ENCODE results near the gene NAAA. TPM values are rescaled to one million over a fixed set of nuclear protein-coding genes. Genes with fewer than 3 reads are reported as not detected.

Gene NAAA
- total and polyA plus RNA-seq, 2 of the 13 experiments (the other 11 are each of a cell fraction or from before 2014, with no cell fraction given), result 22.4 to 24.6 TPM

GRCh38 chr4:75968084-75968483 lies 27.3 kb upstream of the NAAA start:
- no TSS peak for BruUV-seq (replicated peaks)
- no peak for ATAC-seq

DNA sequence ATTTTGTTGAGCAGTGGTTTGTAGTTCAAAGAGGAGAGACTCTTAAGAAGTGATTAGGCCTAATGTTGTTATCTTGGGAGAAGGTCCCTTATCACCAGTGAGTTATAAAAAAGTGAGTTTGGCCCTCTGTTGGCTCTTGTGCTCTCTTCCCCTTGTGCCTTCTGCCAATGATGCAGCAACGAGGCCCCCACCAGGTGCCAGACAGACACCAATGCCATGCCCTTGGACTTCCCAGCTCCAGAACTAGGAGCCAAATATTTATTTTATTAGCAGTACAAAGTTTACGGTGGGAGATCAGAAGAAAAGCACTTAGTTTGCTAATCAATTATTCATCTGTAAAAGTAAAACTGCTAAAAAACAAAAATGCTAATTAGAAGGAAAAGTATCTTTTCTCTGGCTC lies 22.7 kb upstream of the NAAA start:
- H2AFZ ChIP-seq (ENCODE audit: low read length), result no peak overlapping the region
- BruUV-seq (replicated peaks), result no TSS peak
- no peaks in the 10 kb centered on the region for H3K9me3 ChIP-seq (ENCODE audit: low read length)
- H3K27me3 ChIP-seq (ENCODE audit: control insufficient read depth in 1 of 2, insufficient read depth in 2 of 2, low read length in 2 of 2), result no peaks in the 10 kb centered on the region
- peak; percentile 93 for TF ChIP-seq ZNF564 (CRISPR knock-in tag; IDR thresholded peaks at IDR 0.05)
- no peak for TF ChIP-seq SOX5 (CRISPR knock-in tag; IDR thresholded peaks at IDR 0.05; ENCODE audit: borderline replicate concordance)
- no peak for TF ChIP-seq ELF1 (CRISPR knock-in tag; IDR thresholded peaks at IDR 0.05)
- TF ChIP-seq HMG20A (CRISPR knock-in tag; IDR thresholded peaks at IDR 0.05; ENCODE audit: borderline replicate concordance), result no peak
- TF ChIP-seq HNF1B (CRISPR knock-in tag; IDR thresholded peaks at IDR 0.05), result no peak
- TF ChIP-seq, protein P1, sequence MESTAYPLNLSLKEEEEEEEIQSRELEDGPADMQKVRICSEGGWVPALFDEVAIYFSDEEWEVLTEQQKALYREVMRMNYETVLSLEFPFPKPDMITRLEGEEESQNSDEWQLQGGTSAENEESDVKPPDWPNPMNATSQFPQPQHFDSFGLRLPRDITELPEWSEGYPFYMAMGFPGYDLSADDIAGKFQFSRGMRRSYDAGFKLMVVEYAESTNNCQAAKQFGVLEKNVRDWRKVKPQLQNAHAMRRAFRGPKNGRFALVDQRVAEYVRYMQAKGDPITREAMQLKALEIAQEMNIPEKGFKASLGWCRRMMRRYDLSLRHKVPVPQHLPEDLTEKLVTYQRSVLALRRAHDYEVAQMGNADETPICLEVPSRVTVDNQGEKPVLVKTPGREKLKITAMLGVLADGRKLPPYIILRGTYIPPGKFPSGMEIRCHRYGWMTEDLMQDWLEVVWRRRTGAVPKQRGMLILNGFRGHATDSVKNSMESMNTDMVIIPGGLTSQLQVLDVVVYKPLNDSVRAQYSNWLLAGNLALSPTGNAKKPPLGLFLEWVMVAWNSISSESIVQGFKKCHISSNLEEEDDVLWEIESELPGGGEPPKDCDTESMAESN (CRISPR knock-in tag; conservative IDR thresholded peaks at IDR 0.05), result no peak
- no peak for TF ChIP-seq PTBP1 (IDR thresholded peaks at IDR 0.05; ENCODE audit: low read depth, low read length, poor library complexity, severe bottlenecking)
- TF ChIP-seq ZNF12 (CRISPR knock-in tag; IDR thresholded peaks at IDR 0.05), result no peak
- ChIA-PET POLR2A (no interaction called here), CTCF (ENCODE audit: low intra/inter-chr PET ratio, low total read pairs) (no interaction called here)
- WGBS (ENCODE audit: low lambda C conversion rate), result 89% methylated on average over 1 of the region's 2 CpGs
- H4K20me1 ChIP-seq (ENCODE audit: insufficient read depth, low read length), result no peaks in the 10 kb centered on the region
- H3K4me3 ChIP-seq (replicated peaks in 1 of 3; ENCODE audit: insufficient read depth in 1 of 3, low read depth in 2 of 3, low read length in 3 of 3), result no peak overlapping the region
- DNase-seq (ENCODE audit: low spot score) (no peak), FAIRE-seq (no peak), ATAC-seq (no peak)
- in situ Hi-C loops (cut with HindIII; ENCODE audit: extremely low pct_ligation_motif_present, low pct_unique_long_range_greater_than_20kb), result no loop called here
- H3K79me2 ChIP-seq (ENCODE audit: insufficient read depth, low read length), result no peaks in the 10 kb centered on the region
- H3K4me2 ChIP-seq (ENCODE audit: low read depth, low read length), result no peak overlapping the region
- no peak overlapping the region for H3K27ac ChIP-seq (ENCODE audit: extremely low read length, insufficient read depth, low read length)
- no peaks in the 10 kb centered on the region for H3K4me1 ChIP-seq (ENCODE audit: insufficient read depth, low read length)
- H3K9ac ChIP-seq (ENCODE audit: insufficient read depth, low read depth, low read length), result no peak overlapping the region
- H3K36me3 ChIP-seq (replicated peaks in 1 of 2; ENCODE audit: control insufficient read depth in 1 of 2, insufficient read depth in 2 of 2, low read length in 2 of 2), result peaks cover 17 to 74% of the 10 kb centered on the region in 2 experiments
- intact Hi-C loops (cut with micrococcal nuclease; ENCODE audit: unreplicated experiment), result no loop called here

More at GRCh38 chr4:75968084-75968483, 27.3 kb upstream of the NAAA start:
- Histone ChIP-seq H3K9me3 (ENCODE audit: low read length) (no peaks in the 10 kb centered on the region), H4K20me1 (ENCODE audit: insufficient read depth, low read length) (no peaks in the 10 kb centered on the region), H3K27me3 (ENCODE audit: control insufficient read depth in 1 of 2, insufficient read depth in 2 of 2, low read length in 2 of 2) (no peaks in the 10 kb centered on the region), H3K4me2 (ENCODE audit: low read depth, low read length) (no peak overlapping the region), H2AFZ (ENCODE audit: low read length) (no peak overlapping the region), H3K9ac (ENCODE audit: insufficient read depth, low read depth, low read length) (no peak overlapping the region), H3K79me2 (ENCODE audit: insufficient read depth, low read length) (no peaks in the 10 kb centered on the region), H3K36me3 (replicated peaks in 1 of 2; ENCODE audit: control insufficient read depth in 1 of 2, insufficient read depth in 2 of 2, low read length in 2 of 2) (peaks cover 18 to 87% of the 10 kb centered on the region in 2 experiments), H3K4me1 (ENCODE audit: insufficient read depth, low read length) (no peaks in the 10 kb centered on the region), H3K27ac (ENCODE audit: extremely low read length, insufficient read depth, low read length) (no peak overlapping the region), H3K4me3 (replicated peaks in 1 of 3; ENCODE audit: insufficient read depth in 1 of 3, low read depth in 2 of 3, low read length in 3 of 3) (no peak overlapping the region)
- FAIRE-seq (no peak), DNase-seq (ENCODE audit: low spot score) (no peak)
- in situ Hi-C loops (cut with HindIII; ENCODE audit: extremely low pct_ligation_motif_present, low pct_unique_long_range_greater_than_20kb), result no loop called here
- POLR2A ChIA-PET, result no interaction called here
- CTCF ChIA-PET (ENCODE audit: low intra/inter-chr PET ratio, low total read pairs), result no interaction called here
- intact Hi-C loops (cut with micrococcal nuclease; ENCODE audit: unreplicated experiment), result no loop called here
- TF ChIP-seq MAFF (IDR thresholded peaks at IDR 0.05; ENCODE audit: low read depth, low read length) (0 out of 2 replicates have a peak, but pooled peaks have one; percentile 31), MAFK (conservative IDR thresholded peaks at IDR 0.05 in 1 of 2, IDR thresholded peaks at IDR 0.05 in 1 of 2; ENCODE audit: low read length in 2 of 2) (peak; percentile 56 to 73; a peak in 3 of 4 replicates)
- TF ChIP-seq, protein P2, sequence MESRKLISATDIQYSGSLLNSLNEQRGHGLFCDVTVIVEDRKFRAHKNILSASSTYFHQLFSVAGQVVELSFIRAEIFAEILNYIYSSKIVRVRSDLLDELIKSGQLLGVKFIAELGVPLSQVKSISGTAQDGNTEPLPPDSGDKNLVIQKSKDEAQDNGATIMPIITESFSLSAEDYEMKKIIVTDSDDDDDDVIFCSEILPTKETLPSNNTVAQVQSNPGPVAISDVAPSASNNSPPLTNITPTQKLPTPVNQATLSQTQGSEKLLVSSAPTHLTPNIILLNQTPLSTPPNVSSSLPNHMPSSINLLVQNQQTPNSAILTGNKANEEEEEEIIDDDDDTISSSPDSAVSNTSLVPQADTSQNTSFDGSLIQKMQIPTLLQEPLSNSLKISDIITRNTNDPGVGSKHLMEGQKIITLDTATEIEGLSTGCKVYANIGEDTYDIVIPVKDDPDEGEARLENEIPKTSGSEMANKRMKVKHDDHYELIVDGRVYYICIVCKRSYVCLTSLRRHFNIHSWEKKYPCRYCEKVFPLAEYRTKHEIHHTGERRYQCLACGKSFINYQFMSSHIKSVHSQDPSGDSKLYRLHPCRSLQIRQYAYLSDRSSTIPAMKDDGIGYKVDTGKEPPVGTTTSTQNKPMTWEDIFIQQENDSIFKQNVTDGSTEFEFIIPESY (CRISPR knock-in tag; IDR thresholded peaks at IDR 0.05), result no peak
- WGBS (ENCODE audit: low lambda C conversion rate), result 93% methylated on average over 3 of the region's 3 CpGs

Data from HepG2 (cell line).